Astrocyte (in vitro differentiated cells and primary cell): Measurements from ENCODE around the gene LDB3. TPM values are rescaled to one million over a fixed set of nuclear protein-coding genes. Genes with fewer than 3 reads are reported as not detected.

ENCODE experiments used
- DNase-seq: peaks from one replicate; pipeline ENCODE4 v3.0.0-alpha.2; 2010; ENCODE audit warnings: low read depth
- FAIRE-seq: peaks from 2 replicates; lab custom pipeline; 2011; peaks lifted over from hg19 to GRCh38; lab: Jason Lieb, UNC
- H2AFZ ChIP-seq: 2 replicates; pipeline ENCODE4 v1.6.0; 2012; ENCODE audit warnings: low read depth, low read length, inconsistent platforms
- H3K27ac ChIP-seq: 2 replicates; pipeline ENCODE4 v1.5.1; 2011; ENCODE audit warnings: low read depth, low read length, inconsistent platforms
- H3K27me3 ChIP-seq: 2 replicates; pipeline ENCODE4 v1.6.0; 2011; ENCODE audit warnings: low read length, inconsistent platforms; ENCODE audit not compliant: insufficient read depth
- H3K36me3 ChIP-seq: 2 replicates; pipeline ENCODE4 v1.5.1; 2011; ENCODE audit warnings: low read length, inconsistent platforms; ENCODE audit not compliant: insufficient read depth
- H3K4me1 ChIP-seq: 2 replicates; pipeline ENCODE4 v1.5.1; 2011; ENCODE audit warnings: low read length, inconsistent platforms; ENCODE audit not compliant: insufficient read depth
- H3K4me2 ChIP-seq: 2 replicates; pipeline ENCODE4 v1.6.0; 2012; ENCODE audit warnings: low read length, inconsistent platforms
- H3K4me3 ChIP-seq: 2 replicates; pipeline ENCODE4 v1.5.1; 2011; ENCODE audit warnings: low read depth, mild to moderate bottlenecking, low read length, inconsistent platforms; ENCODE audit not compliant: insufficient read depth
- H3K79me2 ChIP-seq: 2 replicates; pipeline ENCODE4 v1.6.0; 2012; ENCODE audit warnings: mild to moderate bottlenecking, low read length, inconsistent platforms; ENCODE audit not compliant: insufficient read depth
- H3K9ac ChIP-seq: 2 replicates; pipeline ENCODE4 v1.6.0; 2012; ENCODE audit warnings: mild to moderate bottlenecking, low read length, inconsistent platforms
- H3K9me3 ChIP-seq: 2 replicates; pipeline ENCODE4 v1.5.1; 2012; ENCODE audit warnings: low read depth, mild to moderate bottlenecking, low read length, inconsistent platforms; ENCODE audit not compliant: insufficient read depth
- H4K20me1 ChIP-seq: 2 replicates; pipeline ENCODE4 v1.6.0; 2012; ENCODE audit warnings: low read length, inconsistent platforms; ENCODE audit not compliant: insufficient read depth
- H3K27ac Mint-ChIP-seq: one replicate; pipeline ENCODE4 v1.8.0; 2021; ENCODE audit warnings: mild to moderate bottlenecking, mixed read lengths; ENCODE audit not compliant: unreplicated experiment
- H3K27me3 Mint-ChIP-seq: one replicate; pipeline ENCODE4 v1.8.0; 2021; ENCODE audit warnings: low read depth, mixed read lengths; ENCODE audit not compliant: unreplicated experiment
- H3K36me3 Mint-ChIP-seq: one replicate; pipeline ENCODE4 v1.8.0; 2021; ENCODE audit warnings: low read depth, mixed read lengths; ENCODE audit not compliant: unreplicated experiment
- H3K4me1 Mint-ChIP-seq: one replicate; pipeline ENCODE4 v1.8.0; 2021; ENCODE audit warnings: low read depth, mixed read lengths; ENCODE audit not compliant: unreplicated experiment
- H3K4me3 Mint-ChIP-seq: one replicate; pipeline ENCODE4 v1.8.0; 2021; ENCODE audit warnings: mild to moderate bottlenecking, moderate library complexity, mixed read lengths; ENCODE audit not compliant: unreplicated experiment
- H3K9me3 Mint-ChIP-seq: one replicate; pipeline ENCODE4 v1.8.0; 2021; ENCODE audit warnings: mild to moderate bottlenecking, mixed read lengths; ENCODE audit not compliant: unreplicated experiment
- CTCF ChIP-seq: IDR thresholded peaks from 2 replicates; pipeline ENCODE4 v1.5.1; 2011; ENCODE audit warnings: low read depth, mild to moderate bottlenecking, inconsistent platforms, low read length, moderate library complexity; ENCODE audit not compliant: insufficient read depth
- EZH2 ChIP-seq: IDR thresholded peaks from 2 replicates; pipeline ENCODE4 v1.6.1; 2012; ENCODE audit warnings: mild to moderate bottlenecking, low read length, inconsistent platforms; ENCODE audit not compliant: insufficient read depth
- total RNA-seq: library from RNA; stranded (reverse); gene quantifications from 2 replicates; pipeline ENCODE4 v1.2.1, GENCODE V29; 2021

LDB3 gene
- total RNA-seq, 1 donor from 2014 or later: 3.5 TPM

- Mint-ChIP-seq H3K9me3 (no peaks in the 10 kb centered on the region), H3K27me3 (no peaks in the 10 kb centered on the region), H3K4me3 (peak overlapping the region; percentile 89), H3K4me1 (peaks cover 22% of the 10 kb centered on the region), H3K36me3 (no peaks in the 10 kb centered on the region), H3K27ac (peak overlapping the region; percentile 90)
- Histone ChIP-seq H3K4me1 (peaks cover 6% of the 10 kb centered on the region), H3K9me3 (no peaks in the 10 kb centered on the region), H3K27me3 (no peaks in the 10 kb centered on the region), H3K4me2 (peak overlapping the region; percentile 89), H2AFZ (no peak overlapping the region), H3K9ac (peak overlapping the region; percentile 91), H3K4me3 (peak overlapping the region; percentile 80), H4K20me1 (peaks cover 49% of the 10 kb centered on the region), H3K79me2 (peaks cover 75% of the 10 kb centered on the region), H3K27ac (peak overlapping the region; percentile 77), H3K36me3 (no peaks in the 10 kb centered on the region)
- TF ChIP-seq EZH2 (no peak), CTCF (peak; percentile 31)
- FAIRE-seq: no peak
- peak; percentile 52 for DNase-seq
Observed at GRCh38 chr10:86757113-86757972, 89.0 kb downstream of the LDB3 start.

- H3K27ac ChIP-seq: peak overlapping the region; percentile 77
- peaks cover 55% of the 10 kb centered on the region for H4K20me1 ChIP-seq
- H3K27me3 ChIP-seq: no peaks in the 10 kb centered on the region
- H3K9ac ChIP-seq: peak overlapping the region; percentile 91
- H3K27ac Mint-ChIP-seq: peak overlapping the region; percentile 90
- H3K27me3 Mint-ChIP-seq: no peaks in the 10 kb centered on the region
- no peak for TF ChIP-seq EZH2
- TF ChIP-seq CTCF: no peak
- H3K4me1 Mint-ChIP-seq: peaks cover 22% of the 10 kb centered on the region
- peaks cover 79% of the 10 kb centered on the region for H3K79me2 ChIP-seq
- H3K4me3 ChIP-seq: peak overlapping the region; percentile 80
- FAIRE-seq: peak; percentile 9
- no peaks in the 10 kb centered on the region for H3K9me3 Mint-ChIP-seq
- H3K9me3 ChIP-seq: no peaks in the 10 kb centered on the region
- H2AFZ ChIP-seq: no peak overlapping the region
- H3K4me3 Mint-ChIP-seq: peak overlapping the region; percentile 89
- no peak for DNase-seq
- H3K4me2 ChIP-seq: peak overlapping the region; percentile 89
- H3K36me3 Mint-ChIP-seq: no peaks in the 10 kb centered on the region
- H3K36me3 ChIP-seq: no peaks in the 10 kb centered on the region
- peaks cover 6% of the 10 kb centered on the region for H3K4me1 ChIP-seq
Observed at GRCh38 chr10:86758189-86759072, 90.1 kb downstream of the LDB3 start.
